Measurements from ENCODE around the gene CACNA1G. TPM values are rescaled to one million over a fixed set of nuclear protein-coding genes. Genes with fewer than 3 reads are reported as not detected.

Gene CACNA1G
- not detected in 2 replicates for total RNA-seq

GRCh38 chr17:50560185-50560824, at the start of gene CACNA1G:
TSS of gene CACNA1G (plus strand) at chr17:50560715. CDS start at chr17:50561460, 745 bp downstream.

GRCh38 chr17:50532452-50533024, 28.0 kb upstream of the CACNA1G start, which contains the start of gene EPN3:
TSS of gene EPN3 (plus strand) at chr17:50532735. CDS start at chr17:50536557, 3,822 bp downstream.

GRCh38 chr17:50547035-50547735, 13.3 kb upstream of the CACNA1G start, which contains the start of gene SPATA20:
TSS of gene SPATA20 (plus strand) at chr17:50547174. CDS start at chr17:50547209, 35 bp downstream.

GRCh38 chr17:50634224-50634914, 73.9 kb downstream of the CACNA1G start, which contains the start of gene ABCC3:
TSS of gene ABCC3 (plus strand) at chr17:50634881. CDS start at chr17:50634937, 56 bp downstream.

Other genes with a start within 250 kb of the CACNA1G start
- 31.8 and 41.4 TPM in 2 replicates for gene XYLT2, start 214.6 kb upstream of the CACNA1G start, total RNA-seq
- 71.0 and 79.5 TPM in 2 replicates for gene MRPL27, start 187.5 kb upstream of the CACNA1G start, total RNA-seq
- 0.48 TPM in 1 of 2 replicates, not detected in the other for gene EME1, start 187.5 kb upstream of the CACNA1G start, total RNA-seq
- gene LRRC59, start 163.2 kb upstream of the CACNA1G start, total RNA-seq = 137 and 209 TPM in 2 replicates
- 18.5 and 29.6 TPM in 2 replicates for gene ACSF2, start 134.5 kb upstream of the CACNA1G start, total RNA-seq
- gene CHAD, start 91.8 kb upstream of the CACNA1G start, total RNA-seq = not detected in 2 replicates
- 9.9 and 14.1 TPM in 2 replicates for gene RSAD1, start 81.9 kb upstream of the CACNA1G start, total RNA-seq
- gene MYCBPAP, start 52.3 kb upstream of the CACNA1G start, total RNA-seq = 0.43 and 0.96 TPM in 2 replicates
- gene EPN3, start 28.0 kb upstream of the CACNA1G start, total RNA-seq = 10.7 and 11.1 TPM in 2 replicates
- gene SPATA20, start 13.5 kb upstream of the CACNA1G start, total RNA-seq = 27.9 and 38.6 TPM in 2 replicates
- gene ABCC3, start 74.2 kb downstream of the CACNA1G start, total RNA-seq = 30.4 and 36.7 TPM in 2 replicates
- 24.8 and 28.3 TPM in 2 replicates for gene ANKRD40, start 147.2 kb downstream of the CACNA1G start, total RNA-seq
- 14.2 and 15.3 TPM in 2 replicates for gene LUC7L3, start 158.9 kb downstream of the CACNA1G start, total RNA-seq
- 0.48 TPM in 1 of 2 replicates, not detected in the other for gene ANKRD40CL, start 206.8 kb downstream of the CACNA1G start, total RNA-seq